AG10803 (cell line): ENCODE measurements around the gene TMEM11.

Source experiments
- DNase-seq: peaks from one replicate; pipeline ENCODE4 v3.0.0; 2010; ENCODE audit warnings: low read depth
- H3K4me3 ChIP-seq: 2 replicates; pipeline ENCODE4 v1.5.1; 2011; ENCODE audit warnings: mild to moderate bottlenecking, low read length, control low read depth
- TF ChIP-seq, protein P1 (sequence below): conservative IDR thresholded peaks from 2 replicates; pipeline ENCODE4 v1.5.1; 2011; ENCODE audit warnings: mild to moderate bottlenecking, low read length, control low read depth, inconsistent platforms

Gene TMEM11

DNA sequence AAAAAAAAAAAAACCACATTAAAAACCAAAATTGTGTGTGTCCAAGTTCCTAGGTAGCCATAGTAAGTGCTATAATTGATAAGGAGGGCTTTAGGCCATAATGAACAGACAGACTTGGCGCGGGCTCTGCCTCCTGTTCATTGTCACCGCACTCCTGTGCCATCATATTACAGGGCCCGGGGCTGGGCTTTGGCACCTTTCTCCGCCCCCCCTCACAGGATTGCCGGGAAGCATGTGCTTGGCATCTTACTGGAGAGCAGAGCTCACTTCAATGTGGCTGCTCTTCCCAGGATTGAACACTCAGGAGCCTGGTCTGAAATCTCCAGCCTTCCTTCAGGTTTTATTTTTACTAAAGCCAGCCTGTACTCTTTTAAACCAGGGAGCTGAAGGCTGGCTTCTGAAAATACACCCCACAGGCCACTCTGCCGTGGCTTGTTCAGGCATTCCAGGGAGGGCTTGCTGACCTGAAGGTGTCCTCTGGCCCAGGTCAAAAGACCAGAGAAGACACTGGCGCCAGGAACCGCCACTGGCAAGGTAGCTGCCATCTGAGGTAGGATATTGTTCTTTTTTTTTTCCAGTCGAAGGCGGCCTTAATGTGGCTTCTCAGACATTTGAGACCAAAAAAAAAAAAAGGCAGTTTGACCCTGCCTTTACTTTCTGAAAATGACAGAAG lies 47.9 kb downstream of the TMEM11 start:
- TF ChIP-seq, protein P1, sequence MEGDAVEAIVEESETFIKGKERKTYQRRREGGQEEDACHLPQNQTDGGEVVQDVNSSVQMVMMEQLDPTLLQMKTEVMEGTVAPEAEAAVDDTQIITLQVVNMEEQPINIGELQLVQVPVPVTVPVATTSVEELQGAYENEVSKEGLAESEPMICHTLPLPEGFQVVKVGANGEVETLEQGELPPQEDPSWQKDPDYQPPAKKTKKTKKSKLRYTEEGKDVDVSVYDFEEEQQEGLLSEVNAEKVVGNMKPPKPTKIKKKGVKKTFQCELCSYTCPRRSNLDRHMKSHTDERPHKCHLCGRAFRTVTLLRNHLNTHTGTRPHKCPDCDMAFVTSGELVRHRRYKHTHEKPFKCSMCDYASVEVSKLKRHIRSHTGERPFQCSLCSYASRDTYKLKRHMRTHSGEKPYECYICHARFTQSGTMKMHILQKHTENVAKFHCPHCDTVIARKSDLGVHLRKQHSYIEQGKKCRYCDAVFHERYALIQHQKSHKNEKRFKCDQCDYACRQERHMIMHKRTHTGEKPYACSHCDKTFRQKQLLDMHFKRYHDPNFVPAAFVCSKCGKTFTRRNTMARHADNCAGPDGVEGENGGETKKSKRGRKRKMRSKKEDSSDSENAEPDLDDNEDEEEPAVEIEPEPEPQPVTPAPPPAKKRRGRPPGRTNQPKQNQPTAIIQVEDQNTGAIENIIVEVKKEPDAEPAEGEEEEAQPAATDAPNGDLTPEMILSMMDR, result no peak
- H3K4me3 ChIP-seq, result peak overlapping the region; percentile 35
- DNase-seq, result peak; percentile 62

DNA sequence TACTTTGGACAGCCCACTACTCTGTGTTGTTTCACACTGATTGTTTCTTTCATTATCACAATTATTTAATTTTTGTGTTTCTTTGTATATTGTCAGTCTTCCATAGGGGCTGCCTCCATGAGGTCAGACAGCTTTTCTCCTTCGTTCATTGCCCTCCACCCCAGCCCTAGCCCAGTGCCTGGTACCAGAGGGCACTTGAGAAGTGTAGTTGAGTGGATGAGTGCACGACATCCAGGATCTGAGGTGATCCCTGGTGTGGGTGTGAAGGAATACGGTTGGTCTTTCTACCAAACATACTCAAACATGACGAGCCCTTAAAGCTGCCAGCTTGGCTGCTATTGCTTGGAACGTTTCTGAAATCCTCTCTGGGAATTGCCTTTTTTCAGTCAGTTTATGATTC lies 49.3 kb downstream of the TMEM11 start:
- DNase-seq, result peak; percentile 40
- TF ChIP-seq, protein P1, result no peak
- H3K4me3 ChIP-seq, result no peak overlapping the region

DNA sequence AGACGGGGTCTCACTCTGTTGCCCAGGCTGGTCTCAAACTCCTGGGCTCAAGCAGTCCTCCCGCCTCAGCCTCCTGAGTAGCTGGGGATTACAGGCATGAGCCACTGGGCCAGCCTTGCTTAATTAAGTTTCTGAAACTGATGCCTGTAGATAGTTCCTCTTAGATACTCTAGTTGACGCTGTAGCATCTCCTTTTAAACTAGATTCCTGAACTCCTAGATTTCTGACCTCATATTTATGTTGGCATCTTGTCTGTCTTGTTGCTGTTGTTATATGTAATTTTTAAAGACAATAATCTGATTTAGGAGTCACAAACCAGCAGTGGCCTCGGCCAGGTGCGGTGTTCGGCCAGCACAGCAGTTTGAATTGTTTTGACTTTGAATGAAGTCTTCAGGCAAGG lies 49.7 kb downstream of the TMEM11 start:
- H3K4me3 ChIP-seq, result no peak overlapping the region
- TF ChIP-seq, protein P1, result no peak; the same call in 1 of the 2 replicates
- peak; percentile 45 for DNase-seq

DNA sequence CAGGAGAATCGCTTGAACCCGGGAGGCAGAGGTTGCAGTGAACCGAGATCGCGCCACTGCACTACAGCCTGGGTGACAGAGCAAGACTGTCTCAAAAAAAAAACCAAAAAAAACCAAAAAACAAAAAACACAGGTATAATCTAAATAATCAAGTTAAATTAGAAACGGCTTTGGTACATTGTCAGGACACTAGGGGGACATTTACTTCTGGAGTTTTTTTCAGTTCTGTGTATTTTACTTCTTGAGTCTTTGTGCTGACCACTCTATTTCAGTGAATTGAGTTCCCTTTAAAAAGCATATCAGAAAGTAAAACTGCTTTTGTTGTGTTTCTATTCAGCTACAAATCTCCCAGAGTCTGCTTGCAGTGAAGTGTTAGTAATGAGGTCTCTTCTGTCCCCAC lies 50.9 kb downstream of the TMEM11 start:
- DNase-seq, result no peak
- TF ChIP-seq, protein P1, result peak; percentile 28
- H3K4me3 ChIP-seq, result no peak overlapping the region

DNA sequence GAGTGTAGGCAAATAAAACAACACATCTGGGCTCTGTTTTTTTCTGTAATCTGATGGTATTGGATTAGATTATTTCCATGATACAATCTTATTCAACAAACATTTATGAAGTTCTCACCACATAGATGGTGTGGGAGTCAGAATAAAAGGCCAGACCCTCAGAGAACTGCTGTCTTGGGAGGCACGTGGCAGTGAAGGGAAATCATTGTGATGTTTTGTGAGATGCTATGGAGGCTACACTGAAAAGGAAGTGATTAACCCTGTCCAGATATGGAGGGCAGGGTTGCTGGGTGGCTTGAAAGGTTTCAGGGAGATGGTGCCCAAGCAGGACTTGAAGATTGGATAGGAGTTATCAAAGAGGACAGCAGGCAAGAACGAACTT lies 51.6 kb downstream of the TMEM11 start:
- DNase-seq, result no peak
- TF ChIP-seq, protein P1, result no peak
- H3K4me3 ChIP-seq, result no peak overlapping the region

DNA sequence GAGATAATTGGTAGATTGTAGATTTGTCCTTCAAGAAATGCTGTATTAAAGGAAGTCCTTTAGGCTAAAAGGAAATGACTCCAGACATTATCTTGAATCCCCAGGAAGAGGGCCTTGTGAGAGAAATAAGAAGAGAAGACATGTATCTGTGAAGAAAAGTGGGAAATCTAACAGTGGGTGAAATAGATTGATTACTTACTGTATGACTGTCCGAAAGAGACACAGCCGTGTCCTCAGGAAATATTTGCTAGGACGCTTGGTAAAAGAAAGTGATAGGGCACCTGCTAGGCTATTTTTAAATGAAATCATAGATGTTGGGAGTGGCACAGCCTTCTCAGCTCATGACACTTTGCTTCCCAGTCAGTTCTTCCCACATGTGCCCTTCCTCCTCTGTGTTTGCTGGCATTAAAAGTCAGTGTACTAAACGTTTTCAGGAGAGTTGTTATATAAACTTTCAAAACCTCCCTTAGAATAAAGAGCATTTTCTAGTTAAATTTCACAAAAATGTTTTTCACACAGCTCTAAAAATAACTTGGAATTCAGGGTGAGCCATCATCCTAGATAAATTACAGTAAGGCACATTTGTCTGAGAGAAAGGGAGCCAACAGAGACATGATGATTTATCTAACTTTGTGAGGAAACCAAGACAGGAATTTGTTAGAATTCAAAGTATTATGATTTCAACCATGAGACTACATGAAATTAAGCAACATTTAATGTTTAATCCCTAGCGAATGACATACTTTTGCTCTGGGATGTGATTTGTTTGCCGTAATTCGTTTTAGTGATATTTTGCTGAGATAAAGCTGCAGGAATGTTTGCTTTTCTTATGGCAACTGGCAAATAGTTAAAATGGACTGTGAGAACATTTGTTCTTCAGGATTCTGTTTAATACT lies 52.2 kb downstream of the TMEM11 start:
- DNase-seq, result peak; percentile 99
- TF ChIP-seq, protein P1, result no peak
- H3K4me3 ChIP-seq, result peak overlapping the region; percentile 10
